Coronary artery (tissue), 2 donors: ENCODE results near the gene CHKA.

Source experiments
- DNase-seq: peaks from one replicate; pipeline ENCODE4 v3.0.0-alpha.2; 2017; ENCODE audit warnings: low spot score
- H3K27ac ChIP-seq, 2 donors: fragments of 200-600 bp; sonication (generic); one replicate each; pipeline ENCODE4 v1.5.1; 2016 to 2019
- H3K4me3 ChIP-seq: fragments of 200-600 bp; sonication (generic); 2 replicates; pipeline ENCODE4 v1.5.1; 2016; ENCODE audit warnings: mild to moderate bottlenecking, moderate library complexity
- CTCF ChIP-seq: fragments of 200-600 bp; sonication (generic); IDR thresholded peaks from one replicate; pipeline ENCODE4 v1.5.1; 2019; ENCODE audit warnings: antibody characterized with exemption

The CHKA gene

GRCh38 chr11:68143310-68143689, 22.1 kb upstream of the CHKA start:
- no peak for DNase-seq
- TF ChIP-seq CTCF, result no peak
- no peak overlapping the region for H3K27ac ChIP-seq
- H3K4me3 ChIP-seq, result no peak overlapping the region

GRCh38 chr11:68142441-68143309, 21.5 kb upstream of the CHKA start:
- no peak overlapping the region for H3K4me3 ChIP-seq
- no peak for DNase-seq
- TF ChIP-seq CTCF, result no peak
- no peak overlapping the region for H3K27ac ChIP-seq

GRCh38 chr11:68142028-68142412, 20.8 kb upstream of the CHKA start:
- Histone ChIP-seq H3K4me3 (no peak overlapping the region), H3K27ac (no peak overlapping the region)
- no peak for DNase-seq

GRCh38 chr11:68141246-68142027, 20.2 kb upstream of the CHKA start:
- no peak for DNase-seq
- TF ChIP-seq CTCF, result no peak
- Histone ChIP-seq H3K27ac (no peak overlapping the region), H3K4me3 (no peak overlapping the region)

More at GRCh38 chr11:68142028-68142412, 20.8 kb upstream of the CHKA start:
- no peak for TF ChIP-seq CTCF

- no peak for TF ChIP-seq CTCF
- DNase-seq, result no peak
- no peak overlapping the region for H3K4me3 ChIP-seq
- H3K27ac ChIP-seq, result no peak overlapping the region
Measured at GRCh38 chr11:68140496-68141245, 19.5 kb upstream of the CHKA start.

GRCh38 chr11:68138237-68138636, 17.0 kb upstream of the CHKA start:
- no peak overlapping the region for H3K27ac ChIP-seq
- no peak overlapping the region for H3K4me3 ChIP-seq
- TF ChIP-seq CTCF, result no peak
- DNase-seq, result no peak
